Measurements from ENCODE around the gene NTNG1.

DNA sequence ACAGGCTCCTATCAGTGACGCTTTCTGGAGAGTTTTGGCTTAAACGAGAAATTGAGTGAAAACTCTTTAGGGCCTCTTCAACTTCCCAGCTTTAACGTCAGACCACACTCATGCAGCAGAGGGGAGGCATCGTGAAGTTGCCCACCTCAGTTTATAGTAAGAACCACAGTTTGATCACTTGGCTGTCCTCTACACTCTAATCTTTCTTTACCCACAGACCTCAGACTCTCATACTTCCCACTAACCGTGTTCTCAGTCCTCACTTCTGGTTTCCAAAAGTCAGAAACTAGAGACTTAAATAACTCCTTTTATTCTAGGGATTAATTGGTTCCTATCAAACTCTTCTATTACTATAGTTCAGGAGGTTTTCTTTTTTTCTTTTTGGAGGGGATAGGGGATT lies 302.2 kb downstream of the NTNG1 start:
- no peak for TF ChIP-seq TAF1 (IDR thresholded peaks at IDR 0.05; ENCODE audit: borderline replicate concordance, low read depth, low read length)
- no peak for TF ChIP-seq POLR2A (IDR thresholded peaks at IDR 0.05; ENCODE audit: low read depth, low read length)
- TF ChIP-seq POLR2AphosphoS5 (IDR thresholded peaks at IDR 0.05; ENCODE audit: low read depth, low read length), result no peak
